ENCODE data around the gene MKKS.
"Not testable (repeated sequence)": the region's sequence is repeated elsewhere in the genome, so short reads cannot be mapped to it uniquely, and the experiment has no call there.

The MKKS gene

GRCh38 chr20:10448270-10449156 lies 14.5 kb upstream of the MKKS start:
- DNase-seq = no peak

GRCh38 chr20:10447028-10447427 lies 13.0 kb upstream of the MKKS start:
- peak; percentile 29 for DNase-seq

- no peak for DNase-seq
These were observed 11.7 kb upstream of the MKKS start for GRCh38 chr20:10445758-10446157.

DNA sequence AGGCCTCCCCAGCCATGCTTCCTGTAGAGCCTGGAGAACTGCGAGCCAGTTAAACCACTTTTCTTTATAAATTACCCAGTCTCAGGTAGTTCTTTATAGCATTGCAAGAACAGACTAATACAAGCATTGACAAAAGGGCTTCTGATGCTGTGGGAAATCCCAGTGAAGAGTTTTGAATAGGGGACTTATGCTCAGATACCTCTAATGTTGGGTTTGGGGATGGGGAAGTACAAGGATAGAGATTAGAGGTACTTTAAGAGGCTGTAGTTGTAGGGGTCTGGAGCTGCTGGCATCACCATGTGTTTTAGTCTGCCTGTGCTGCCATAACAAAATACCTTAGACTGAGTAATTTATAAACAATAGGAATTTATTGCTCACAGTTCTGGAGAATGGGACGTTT lies 9.9 kb upstream of the MKKS start:
- no peak for DNase-seq

GRCh38 chr20:10438217-10438616 lies 4.2 kb upstream of the MKKS start:
- DNase-seq = no peak

GRCh38 chr20:10436053-10436699 lies 2.2 kb upstream of the MKKS start:
- no peak for DNase-seq

DNA sequence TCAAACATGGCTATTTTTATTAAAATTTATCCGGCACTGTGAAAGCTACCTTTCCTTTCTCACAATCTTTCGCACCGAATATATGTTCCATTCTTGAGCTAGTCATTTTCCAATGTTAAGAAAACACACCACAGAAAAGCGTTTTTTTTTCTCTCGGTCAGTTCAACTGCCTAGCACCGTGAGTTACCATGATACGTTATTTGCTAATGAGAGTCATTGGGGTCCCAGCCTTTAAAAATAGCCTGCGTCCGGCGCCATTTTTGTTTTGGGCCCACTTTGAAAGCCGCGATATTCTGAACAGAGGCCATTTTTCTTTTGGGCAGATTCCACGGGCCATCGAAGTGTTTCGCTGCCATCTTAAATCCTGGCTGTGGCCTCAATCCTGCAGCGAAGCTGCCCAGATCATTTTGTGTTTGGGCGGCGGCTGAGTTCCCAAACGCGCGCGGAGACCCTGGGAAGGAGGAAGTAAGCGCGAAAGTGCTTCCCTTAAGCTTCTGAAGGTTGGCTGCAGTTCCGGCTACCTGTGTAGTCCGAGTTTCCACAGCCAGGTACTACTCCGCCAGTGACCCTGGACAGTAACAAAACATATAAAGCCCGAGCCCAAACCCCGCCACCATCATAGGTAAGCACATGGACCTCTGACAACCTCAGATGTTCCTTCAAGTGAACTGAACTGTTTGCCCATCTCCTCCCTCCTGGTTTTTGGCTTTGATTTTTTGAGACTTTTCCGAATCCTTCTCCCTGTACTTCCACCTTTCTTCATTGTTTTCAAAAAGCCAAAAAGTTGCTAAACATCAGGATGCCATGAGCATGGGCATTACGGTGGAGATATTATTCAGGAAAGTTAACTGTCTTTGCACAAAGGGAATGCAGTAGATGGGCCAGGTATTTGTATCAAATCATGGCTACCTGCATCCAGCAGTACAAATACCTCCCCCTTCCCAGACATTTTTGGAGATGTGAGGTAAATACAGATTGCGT lies 1.1 kb upstream of the MKKS start, which contains the start of gene SLX4IP:
Gene SLX4IP, plus strand, starts transcription at position 474 of the 981 bp plus-strand sequence. CDS start 22,900 bp downstream, outside the sequence.
- DNase-seq = peak; percentile 78

- peak; percentile 66 for DNase-seq
These were observed 427 bp upstream of the MKKS start for GRCh38 chr20:10434467-10434831.

GRCh38 chr20:10433014-10433622 lies 904 bp downstream of the MKKS start:
- no peak for DNase-seq

DNA sequence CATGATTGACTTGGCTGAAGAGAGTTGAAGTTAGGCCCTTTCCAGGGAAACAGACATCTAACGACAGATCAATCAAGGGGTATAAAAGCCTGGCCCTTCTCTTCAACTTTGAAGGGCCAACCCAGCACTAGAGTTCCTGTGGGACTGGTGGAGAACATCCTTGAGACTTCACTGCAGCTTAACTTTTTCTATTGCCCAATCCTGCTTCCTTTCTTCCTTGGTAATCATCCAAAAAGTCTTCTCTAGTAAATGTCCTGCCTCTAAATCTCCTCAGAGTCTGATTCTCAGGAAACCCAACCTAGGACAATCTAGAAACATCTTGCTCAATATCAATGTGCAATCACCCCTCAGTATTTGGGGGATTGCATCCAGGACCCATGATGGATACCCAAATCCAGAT lies 1.9 kb downstream of the MKKS start:
- DNase-seq = no peak

DNA sequence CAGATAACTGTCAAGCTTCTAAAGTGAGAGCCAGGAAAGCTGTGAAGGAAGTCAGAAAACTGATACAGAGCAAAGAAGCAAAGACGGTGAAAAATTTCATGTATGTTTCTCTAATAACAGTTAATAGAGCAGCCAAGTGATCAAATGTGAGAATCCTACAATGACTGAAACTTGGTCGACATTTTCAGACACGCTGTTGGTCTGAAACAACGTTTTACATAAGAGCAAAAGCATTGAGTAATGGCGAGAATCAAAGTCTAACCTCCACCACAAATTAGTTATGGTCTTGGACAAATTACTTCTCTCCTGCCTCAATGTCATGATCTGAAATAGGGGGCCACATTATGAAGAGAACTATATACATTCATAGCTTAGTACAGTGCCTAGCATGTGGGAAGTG lies 3.3 kb downstream of the MKKS start:
- DNase-seq = no peak

GRCh38 chr20:10430000-10430466 lies 4.0 kb downstream of the MKKS start:
- no peak for DNase-seq

GRCh38 chr20:10429443-10429981 lies 4.5 kb downstream of the MKKS start:
- DNase-seq = no peak

- DNase-seq = no peak
These were observed 6.0 kb downstream of the MKKS start for GRCh38 chr20:10428008-10428407.

DNA sequence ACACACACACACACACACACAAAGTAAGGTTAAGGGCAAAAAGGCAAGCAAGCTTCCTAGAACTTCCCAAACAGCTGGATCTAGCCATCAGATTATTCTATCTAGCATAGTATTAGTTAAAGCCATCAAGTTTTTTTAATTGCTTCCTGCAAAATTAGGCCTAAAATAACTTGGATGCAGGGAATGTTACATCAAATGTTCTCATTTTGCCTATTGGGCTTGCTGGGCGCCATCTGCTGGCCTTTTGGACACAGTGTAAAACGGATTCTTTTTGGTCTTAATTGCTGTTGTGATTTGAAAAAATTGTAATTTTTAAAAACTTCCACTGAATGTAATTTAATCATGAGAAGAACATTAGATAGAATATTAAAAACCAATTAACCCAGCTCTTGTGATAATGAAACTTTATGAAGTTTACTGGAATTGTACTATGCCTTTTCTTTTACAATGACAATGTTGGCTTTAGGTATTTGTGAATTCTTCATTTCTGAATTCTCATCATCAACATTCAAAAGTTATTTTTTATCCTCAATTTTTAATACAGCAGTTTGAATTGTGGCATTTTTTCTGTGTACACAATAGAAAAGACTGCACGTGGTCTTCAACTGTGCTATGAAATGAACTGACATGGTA lies 6.8 kb downstream of the MKKS start:
- DNase-seq = peak; percentile 7

DNA sequence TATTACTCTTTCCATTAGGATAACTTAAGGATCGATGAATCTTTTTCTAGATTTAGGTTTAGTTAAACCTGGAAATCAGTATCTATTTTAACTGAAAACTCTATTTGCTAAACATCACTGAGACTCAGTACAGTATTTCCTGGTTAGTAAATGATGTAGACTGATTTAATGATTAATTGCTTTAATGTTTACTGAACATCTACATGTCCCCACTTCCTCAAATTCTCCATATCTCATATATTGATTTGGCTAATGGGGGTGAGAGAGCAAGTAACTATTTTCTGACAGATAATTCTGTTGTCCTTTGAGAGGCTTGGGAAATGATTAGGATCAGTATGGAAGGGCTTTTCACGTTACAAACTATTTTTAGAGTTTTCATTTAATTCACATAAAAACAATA lies 10.3 kb downstream of the MKKS start:
- no peak for DNase-seq

- no peak for DNase-seq
These were observed 14.4 kb downstream of the MKKS start for GRCh38 chr20:10419550-10420133.

GRCh38 chr20:10417218-10417617 lies 16.8 kb downstream of the MKKS start:
- DNase-seq = not testable (repeated sequence)

GRCh38 chr20:10415013-10415650 lies 18.9 kb downstream of the MKKS start:
- no peak for DNase-seq

DNA sequence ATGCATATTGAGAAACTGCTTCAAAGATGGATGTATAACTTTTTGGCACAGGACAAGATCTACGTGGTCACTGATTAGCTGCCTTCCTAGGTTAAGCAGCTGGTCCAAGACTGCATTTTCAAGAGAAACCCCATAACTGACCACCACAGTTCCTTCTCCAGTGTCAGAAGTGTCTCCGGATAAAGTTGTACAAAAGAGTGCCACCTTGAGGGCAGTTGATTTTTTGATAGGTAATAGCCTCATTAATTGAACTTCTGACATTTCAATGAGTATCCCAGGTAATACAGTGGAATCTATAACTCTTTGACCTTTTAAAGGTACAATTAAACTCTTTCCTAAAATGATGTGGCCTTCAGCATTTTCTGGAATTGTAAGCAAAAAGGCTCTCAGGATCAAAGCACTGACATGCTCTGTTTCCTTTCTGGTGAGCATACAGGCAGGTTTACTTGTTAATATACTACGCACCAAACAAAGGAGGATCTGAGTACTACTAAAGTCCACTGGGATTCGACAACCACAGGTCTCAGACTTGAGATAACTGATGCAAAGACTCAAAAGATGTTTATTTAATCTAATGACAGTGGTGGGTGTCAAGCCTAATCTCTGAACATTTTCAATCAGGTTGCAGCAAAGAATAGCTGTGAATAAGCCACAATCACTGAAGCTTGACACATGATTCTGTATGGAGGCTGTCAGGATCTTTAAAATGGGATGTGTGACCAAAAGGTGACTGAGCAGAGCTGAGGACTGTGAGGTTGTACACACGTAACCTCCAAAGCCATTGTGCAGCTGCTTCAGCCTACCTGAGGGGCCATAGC lies 21.2 kb downstream of the MKKS start:
- DNase-seq = no peak
